HepG2 (cell line): ENCODE data around the gene ARHGAP45. TPM values are rescaled to one million over a fixed set of nuclear protein-coding genes. Genes with fewer than 3 reads are reported as not detected.

ENCODE experiments used
- ATF5 ChIP-seq: sonication (generic); formaldehyde crosslinking; IDR thresholded peaks from 2 replicates; pipeline ENCODE4 v1.4.0; 2020; ENCODE audit warnings: mild to moderate bottlenecking, low read depth, missing genetic modification reagents
- HOXA3 ChIP-seq: sonication (generic); formaldehyde crosslinking; IDR thresholded peaks from 2 replicates; pipeline ENCODE4 v1.5.0; 2020; ENCODE audit warnings: missing genetic modification reagents
- JDP2 ChIP-seq: sonication (generic); formaldehyde crosslinking; IDR thresholded peaks from 2 replicates; pipeline ENCODE4 v1.8.1; 2022; ENCODE audit warnings: missing genetic modification reagents, borderline replicate concordance
- JUNB ChIP-seq: sonication (generic); formaldehyde crosslinking; IDR thresholded peaks from 2 replicates; pipeline ENCODE4 v1.8.0; 2022; ENCODE audit warnings: missing genetic modification reagents, mild to moderate bottlenecking, borderline replicate concordance
- KDM5B ChIP-seq: sonication (generic); formaldehyde crosslinking; IDR thresholded peaks from 2 replicates; pipeline ENCODE4 v1.4.0; 2020; ENCODE audit warnings: missing genetic modification reagents, mild to moderate bottlenecking, borderline replicate concordance
- NR2F1 ChIP-seq, 2 experiments: fragments of 450-650 bp in 1 of 2; formaldehyde crosslinking in 1 of 2; IDR thresholded peaks; 2 replicates each; pipeline versions ENCODE4 v1.5.0 to v1.6.1; 2016 to 2020; ENCODE audit warnings: mild to moderate bottlenecking in 1 of 2, missing compliant biosample characterization in 1 of 2, missing genetic modification reagents in 1 of 2, moderate library complexity in 1 of 2
- PHF8 ChIP-seq: sonication (generic); formaldehyde crosslinking; IDR thresholded peaks from 2 replicates; pipeline ENCODE4 v1.5.0; 2020; ENCODE audit warnings: missing genetic modification reagents
- PRPF4 ChIP-seq: fragments of 200-400 bp; formaldehyde crosslinking; IDR thresholded peaks from 2 replicates; pipeline ENCODE4 v1.6.1; 2016; ENCODE audit warnings: low read length, low read depth; ENCODE audit not compliant: poor library complexity, severe bottlenecking
- ZBTB40 ChIP-seq, 2 experiments: fragments of 450-650 bp in 1 of 2; sonication (generic) in 1 of 2; formaldehyde crosslinking in 1 of 2; IDR thresholded peaks; 2 replicates each; pipeline versions ENCODE4 v1.6.1 to v1.8.0; 2016 to 2022; ENCODE audit warnings: antibody characterized with exemption in 1 of 2, mild to moderate bottlenecking in 1 of 2, missing genetic modification reagents in 1 of 2
- ZFY ChIP-seq: sonication (generic); formaldehyde crosslinking; IDR thresholded peaks from 2 replicates; pipeline ENCODE4 v1.4.0; 2020; ENCODE audit warnings: missing genetic modification reagents
- ZMYM2 ChIP-seq: sonication (generic); formaldehyde crosslinking; IDR thresholded peaks from 2 replicates; pipeline ENCODE4 v1.8.0; 2022; ENCODE audit warnings: mild to moderate bottlenecking, missing genetic modification reagents
- ZMYM4 ChIP-seq: sonication (generic); formaldehyde crosslinking; IDR thresholded peaks from 2 replicates; pipeline ENCODE4 v1.8.1; 2023; ENCODE audit warnings: mild to moderate bottlenecking, missing genetic modification reagents
- ZNF460 ChIP-seq: sonication (generic); formaldehyde crosslinking; IDR thresholded peaks from 2 replicates; pipeline ENCODE4 v1.5.1; 2020; ENCODE audit warnings: missing genetic modification reagents, mild to moderate bottlenecking, borderline replicate concordance
- ZNF513 ChIP-seq: sonication (generic); formaldehyde crosslinking; conservative IDR thresholded peaks from 2 replicates; pipeline ENCODE4 v1.5.0; 2020; ENCODE audit warnings: missing genetic modification reagents
- ZNF552 ChIP-seq: sonication (generic); formaldehyde crosslinking; IDR thresholded peaks from 2 replicates; pipeline ENCODE4 v1.9.0; 2022; ENCODE audit warnings: missing genetic modification reagents, mild to moderate bottlenecking, borderline replicate concordance
- ZNF564 ChIP-seq: sonication (generic); formaldehyde crosslinking; IDR thresholded peaks from 2 replicates; pipeline ENCODE4 v1.8.1; 2023; ENCODE audit warnings: mild to moderate bottlenecking, missing genetic modification reagents
- ZNF790 ChIP-seq: sonication (generic); formaldehyde crosslinking; IDR thresholded peaks from 2 replicates; pipeline ENCODE4 v1.8.0; 2022; ENCODE audit warnings: missing genetic modification reagents, mild to moderate bottlenecking, borderline replicate concordance
- polyA plus RNA-seq, 8 experiments: library from polyadenylated mRNA; depleted of rRNA in 3 of 8; stranded (reverse) in 7 of 8; unstranded in 1 of 8; fragments of >200 nt; fragmentation: Illumina TruSeq in 4 of 8; extraction: Trizol in 4 of 8; gene quantifications; 2 replicates each; pipeline versions ENCODE4 v1.2.1 to v1.2.3, GENCODE V29; 2011 to 2016; ENCODE audit warnings: low read depth in 4 of 8, missing spikeins in 1 of 8, mixed read lengths in 1 of 8; ENCODE audit not compliant: insufficient read depth in 1 of 8
- total RNA-seq, 5 experiments: library from RNA; depleted of rRNA; stranded (reverse); fragments of >200 nt; fragmentation: Illumina TruSeq; extraction: Trizol; gene quantifications; 2 replicates each; pipeline ENCODE4 v1.2.3, GENCODE V29; 2016; ENCODE audit warnings: low read depth in 1 of 5

Gene ARHGAP45
- total and polyA plus RNA-seq, 2 of the 13 experiments (the other 11 are each of a cell fraction or from before 2014, with no cell fraction given) = 0.84 to 32.0 TPM

- TF ChIP-seq ZBTB40 (IDR thresholded peaks at IDR 0.05) (no peak), ZBTB40 (CRISPR knock-in tag; IDR thresholded peaks at IDR 0.05) (no peak), HOXA3 (no peak; the same call in 1 of the 2 replicates), ZNF790 (CRISPR knock-in tag) (no peak), ZNF564 (CRISPR knock-in tag) (no peak), ZFY (CRISPR knock-in tag) (no peak), PHF8 (CRISPR knock-in tag) (no peak), ZMYM4 (no peak), JUNB (CRISPR knock-in tag) (peak; percentile 82), JDP2 (no peak), NR2F1 (CRISPR knock-in tag; IDR thresholded peaks at IDR 0.05) (0 out of 4 replicates have a peak, but pooled peaks of 1 of the 2 experiments have one; percentile 5), PRPF4 (no peak), KDM5B (no peak), ATF5 (CRISPR knock-in tag) (no peak), ZNF552 (CRISPR knock-in tag) (no peak), ZNF513 (no peak), ZNF460 (CRISPR knock-in tag) (peak; percentile 89), ZMYM2 (CRISPR knock-in tag) (no peak)
Measured at GRCh38 chr19:1102407-1103131, 35.6 kb downstream of the ARHGAP45 start (continued).
